Endometrial microvascular endothelial cells (primary cell): ENCODE measurements around the gene HESX1. TPM values are rescaled to one million over a fixed set of nuclear protein-coding genes. Genes with fewer than 3 reads are reported as not detected.

ENCODE experiments used
- in situ Hi-C: cut with HindIII; loops from 2 replicates; pipeline ENCODE4 v1.10.0; 2017; ENCODE audit warnings: low sequenced_read_pairs, low pct_unique_long_range_greater_than_20kb; ENCODE audit errors: inconsistent ontology term
- total RNA-seq: library from RNA; depleted of rRNA; stranded (reverse); fragments of >200 nt; gene quantifications from one replicate; pipeline ENCODE4 v1.2.3, GENCODE V29; 2015; ENCODE audit errors: inconsistent ontology term

The HESX1 gene
- total RNA-seq, 1 donor from 2014 or later: not detected

- in situ Hi-C loops: no loop called here
Measured at GRCh38 chr3:57169872-57170623, 29.7 kb downstream of the HESX1 start.

GRCh38 chr3:57169108-57169507 is 30.7 kb downstream of the HESX1 start:
- in situ Hi-C loops: no loop called here

GRCh38 chr3:57168151-57168550 is 31.6 kb downstream of the HESX1 start:
- in situ Hi-C loops: no loop called here

- in situ Hi-C loops: no loop called here
Measured at GRCh38 chr3:57166660-57167059, 33.1 kb downstream of the HESX1 start.

- in situ Hi-C loops: no loop called here
Measured at GRCh38 chr3:57165641-57166040, 34.1 kb downstream of the HESX1 start.

GRCh38 chr3:57164657-57165573 is 34.9 kb downstream of the HESX1 start, which contains the start of gene IL17RD:
Gene IL17RD (minus strand): TSS chr3:57165353. CDS start chr3:57165286, 67 bp downstream.
- in situ Hi-C loops: no loop called here

GRCh38 chr3:57164217-57164656 is 35.5 kb downstream of the HESX1 start:
- in situ Hi-C loops: no loop called here

GRCh38 chr3:57163751-57164150 is 36.0 kb downstream of the HESX1 start:
- in situ Hi-C loops: no loop called here

GRCh38 chr3:57161915-57162314 is 37.9 kb downstream of the HESX1 start:
- in situ Hi-C loops: no loop called here

GRCh38 chr3:57160765-57161538 is 38.8 kb downstream of the HESX1 start:
- in situ Hi-C loops: no loop called here

- in situ Hi-C loops: no loop called here
Measured at GRCh38 chr3:57160076-57160764, 39.6 kb downstream of the HESX1 start.

- in situ Hi-C loops: no loop called here
Measured at GRCh38 chr3:57158813-57159738, 40.7 kb downstream of the HESX1 start.

GRCh38 chr3:57158325-57158724 is 41.5 kb downstream of the HESX1 start:
- in situ Hi-C loops: no loop called here

GRCh38 chr3:57157545-57157944 is 42.2 kb downstream of the HESX1 start:
- in situ Hi-C loops: no loop called here

GRCh38 chr3:57155310-57155643 is 44.5 kb downstream of the HESX1 start:
- in situ Hi-C loops: no loop called here

- in situ Hi-C loops: no loop called here
Measured at GRCh38 chr3:57154470-57155309, 45.1 kb downstream of the HESX1 start.
